ENCODE data around the gene AKAP9.

Gene AKAP9

DNA sequence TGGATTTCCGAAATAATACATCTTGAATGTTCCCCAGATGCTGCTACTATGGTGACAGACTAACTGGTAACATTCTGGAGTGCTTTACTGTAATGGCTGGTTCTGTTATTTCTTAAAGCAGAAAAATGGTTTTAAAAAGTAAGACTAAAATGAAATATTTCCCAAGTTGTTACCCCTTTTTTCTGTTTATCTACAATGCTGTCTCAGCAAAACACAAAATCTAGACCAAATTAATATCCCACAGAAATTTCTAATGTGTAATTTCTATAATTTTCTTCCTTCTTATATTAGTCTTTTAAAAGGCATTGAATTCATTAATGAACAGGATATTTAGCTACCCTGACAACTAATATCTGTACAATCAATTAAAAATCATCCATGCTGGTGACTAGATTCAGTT, 41.1 kb upstream of the AKAP9 start:
- no peak overlapping the region for H3K4me3 ChIP-seq (replicated peaks; ENCODE audit: low read depth, low read length)
- DNase-seq (ENCODE audit: extremely low read depth, low read depth): no peak
- TF ChIP-seq, protein P1, sequence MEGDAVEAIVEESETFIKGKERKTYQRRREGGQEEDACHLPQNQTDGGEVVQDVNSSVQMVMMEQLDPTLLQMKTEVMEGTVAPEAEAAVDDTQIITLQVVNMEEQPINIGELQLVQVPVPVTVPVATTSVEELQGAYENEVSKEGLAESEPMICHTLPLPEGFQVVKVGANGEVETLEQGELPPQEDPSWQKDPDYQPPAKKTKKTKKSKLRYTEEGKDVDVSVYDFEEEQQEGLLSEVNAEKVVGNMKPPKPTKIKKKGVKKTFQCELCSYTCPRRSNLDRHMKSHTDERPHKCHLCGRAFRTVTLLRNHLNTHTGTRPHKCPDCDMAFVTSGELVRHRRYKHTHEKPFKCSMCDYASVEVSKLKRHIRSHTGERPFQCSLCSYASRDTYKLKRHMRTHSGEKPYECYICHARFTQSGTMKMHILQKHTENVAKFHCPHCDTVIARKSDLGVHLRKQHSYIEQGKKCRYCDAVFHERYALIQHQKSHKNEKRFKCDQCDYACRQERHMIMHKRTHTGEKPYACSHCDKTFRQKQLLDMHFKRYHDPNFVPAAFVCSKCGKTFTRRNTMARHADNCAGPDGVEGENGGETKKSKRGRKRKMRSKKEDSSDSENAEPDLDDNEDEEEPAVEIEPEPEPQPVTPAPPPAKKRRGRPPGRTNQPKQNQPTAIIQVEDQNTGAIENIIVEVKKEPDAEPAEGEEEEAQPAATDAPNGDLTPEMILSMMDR (IDR thresholded peaks at IDR 0.05; ENCODE audit: low read depth, low read length, missing control alignments): no peak

DNA sequence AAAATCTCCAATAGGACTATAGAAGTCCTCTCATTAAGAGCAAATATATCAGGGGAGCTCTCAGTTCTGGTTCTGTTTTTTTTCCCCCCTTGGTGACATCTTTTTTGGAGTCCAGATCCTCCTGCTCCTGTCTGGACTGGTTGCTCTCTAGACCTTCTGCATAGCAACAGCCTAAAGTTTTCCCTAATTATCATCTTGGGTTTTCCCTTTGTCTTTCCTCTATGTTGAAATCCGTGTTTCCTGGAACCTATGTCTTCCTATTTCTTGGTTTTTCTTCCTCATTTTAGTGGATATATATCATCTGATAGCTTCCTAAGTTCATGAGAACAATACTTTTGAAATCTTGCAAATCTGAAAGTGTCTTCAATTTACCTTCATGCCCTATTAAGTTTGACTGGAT, 30.5 kb upstream of the AKAP9 start:
- H3K4me3 ChIP-seq (replicated peaks; ENCODE audit: low read depth, low read length): no peak overlapping the region
- DNase-seq (ENCODE audit: extremely low read depth, low read depth): no peak
- TF ChIP-seq, protein P1 (IDR thresholded peaks at IDR 0.05; ENCODE audit: low read depth, low read length, missing control alignments): no peak

DNA sequence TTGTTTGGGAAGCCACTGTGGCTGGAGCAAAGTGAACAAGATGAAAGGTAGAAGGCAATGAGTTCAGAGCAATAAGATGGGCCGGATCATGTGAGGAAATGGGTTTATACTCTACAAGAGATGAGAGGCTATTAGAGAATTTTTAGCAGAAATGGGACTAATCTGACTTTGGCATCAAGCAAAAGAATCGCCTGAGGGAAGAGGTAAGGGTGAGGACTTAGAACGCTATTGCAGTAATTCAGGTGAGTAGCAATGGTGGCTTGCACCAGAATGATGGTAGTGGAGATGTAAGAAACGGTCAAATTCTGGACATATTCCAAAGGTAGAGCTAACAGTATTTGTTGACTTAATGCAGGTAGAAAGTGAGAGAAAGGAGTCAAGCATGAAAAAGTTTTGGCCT, 29.5 kb upstream of the AKAP9 start:
- TF ChIP-seq, protein P1 (IDR thresholded peaks at IDR 0.05; ENCODE audit: low read depth, low read length, missing control alignments): no peak
- DNase-seq (ENCODE audit: extremely low read depth, low read depth): no peak
- no peak overlapping the region for H3K4me3 ChIP-seq (replicated peaks; ENCODE audit: low read depth, low read length)

DNA sequence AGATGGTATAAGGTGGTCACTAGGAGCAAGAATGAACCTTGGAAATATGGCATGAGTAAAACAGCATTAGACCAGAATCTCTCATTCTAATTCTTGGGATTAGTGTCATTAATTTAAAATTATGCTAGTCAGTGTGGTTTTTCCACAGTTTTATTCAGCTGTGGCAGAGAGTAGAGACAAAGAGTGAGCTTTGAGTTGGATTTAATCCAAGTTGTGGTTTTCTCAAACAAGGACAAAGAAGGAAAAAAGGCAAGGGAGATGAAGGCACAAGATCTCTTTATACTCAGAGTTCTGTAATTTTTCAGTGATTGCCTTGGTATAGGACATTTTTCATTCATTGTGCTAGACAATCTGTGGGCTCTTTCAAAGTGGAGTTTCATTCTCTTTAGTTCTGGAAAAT, 28.2 kb upstream of the AKAP9 start:
- TF ChIP-seq, protein P1 (IDR thresholded peaks at IDR 0.05; ENCODE audit: low read depth, low read length, missing control alignments): no peak
- DNase-seq (ENCODE audit: extremely low read depth, low read depth): no peak
- no peak overlapping the region for H3K4me3 ChIP-seq (replicated peaks; ENCODE audit: low read depth, low read length)

DNA sequence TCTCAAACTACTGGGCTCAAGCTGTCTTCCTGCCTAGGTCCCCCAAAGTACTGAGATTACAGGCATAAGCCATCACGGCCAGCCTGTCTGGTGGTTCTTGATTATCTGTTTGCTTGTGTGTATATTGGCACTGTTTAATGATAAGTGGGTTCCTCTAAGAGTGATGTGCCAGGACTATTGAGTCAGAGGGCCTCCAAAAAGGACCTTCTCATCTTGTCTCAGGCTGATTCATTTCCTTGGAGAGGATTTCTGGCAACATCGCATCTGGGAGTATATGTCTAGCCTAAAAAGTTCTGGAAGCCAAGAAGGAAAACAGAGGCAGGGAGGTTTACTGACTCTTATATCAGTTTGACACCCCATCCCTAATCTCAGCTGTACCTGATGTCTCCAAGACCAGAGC, 27.1 kb upstream of the AKAP9 start:
- DNase-seq (ENCODE audit: extremely low read depth, low read depth): no peak
- TF ChIP-seq, protein P1 (IDR thresholded peaks at IDR 0.05; ENCODE audit: low read depth, low read length, missing control alignments): no peak
- H3K4me3 ChIP-seq (replicated peaks; ENCODE audit: low read depth, low read length): no peak overlapping the region

DNA sequence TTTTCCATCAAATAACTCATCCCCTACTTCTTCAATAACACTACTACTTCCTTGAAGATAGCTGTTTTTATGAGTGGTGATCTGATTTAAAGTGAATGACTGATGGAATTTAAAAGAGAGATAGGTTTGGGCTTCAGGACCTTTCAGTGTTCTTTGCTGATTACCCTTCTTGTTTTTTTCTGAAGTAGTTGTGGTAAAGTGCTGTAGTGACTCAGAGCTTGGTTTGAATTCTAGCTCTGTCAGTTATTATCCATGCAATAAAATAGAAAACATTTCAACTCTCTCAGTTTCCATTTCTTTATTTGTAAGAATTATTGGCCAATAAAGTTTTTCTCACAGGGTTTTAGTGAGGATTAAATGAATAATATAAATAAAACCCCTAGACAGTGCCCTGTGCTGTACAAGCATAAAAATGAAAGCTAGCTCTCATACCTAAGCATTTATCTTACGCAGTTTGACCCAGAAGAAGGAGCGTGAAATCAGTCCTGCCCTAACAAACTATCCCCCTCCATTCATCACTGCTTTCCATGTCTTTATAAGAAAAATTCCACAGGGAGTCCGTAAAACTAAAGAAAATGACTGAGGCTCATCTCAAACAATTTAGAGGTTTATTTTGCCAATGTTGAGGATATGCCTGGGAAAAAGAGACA, 25.1 kb upstream of the AKAP9 start:
- DNase-seq (ENCODE audit: extremely low read depth, low read depth): no peak
- H3K4me3 ChIP-seq (replicated peaks; ENCODE audit: low read depth, low read length): no peak overlapping the region
- TF ChIP-seq, protein P1 (IDR thresholded peaks at IDR 0.05; ENCODE audit: low read depth, low read length, missing control alignments): no peak

DNA sequence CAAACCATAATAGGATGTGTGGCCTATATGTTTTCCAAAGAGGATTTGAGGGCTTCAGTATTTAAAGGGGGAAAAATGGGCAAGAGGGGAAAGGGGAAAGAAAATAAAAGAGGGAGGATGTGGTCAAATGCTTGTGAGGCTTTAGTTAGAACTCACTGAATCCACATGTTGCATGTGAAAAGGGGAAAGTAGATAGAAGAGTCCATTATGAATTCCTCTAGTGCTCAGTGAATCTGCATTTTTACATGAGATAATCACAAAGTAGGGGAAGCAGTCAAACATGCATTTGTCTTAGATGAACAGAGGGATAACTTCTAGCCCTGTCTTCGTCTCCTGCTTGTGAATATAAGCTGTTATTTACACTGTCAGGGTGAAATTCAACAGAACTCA, 24.6 kb upstream of the AKAP9 start:
- no peak overlapping the region for H3K4me3 ChIP-seq (replicated peaks; ENCODE audit: low read depth, low read length)
- TF ChIP-seq, protein P1 (IDR thresholded peaks at IDR 0.05; ENCODE audit: low read depth, low read length, missing control alignments): no peak

More for the DNA sequence above, 24.6 kb upstream of the AKAP9 start:
- no peak for DNase-seq (ENCODE audit: extremely low read depth, low read depth)
